AG10803 (cell line): Measurements from ENCODE around the gene INCENP.

Source experiments
- DNase-seq: peaks from one replicate; pipeline ENCODE4 v3.0.0; 2010; ENCODE audit warnings: low read depth
- H3K4me3 ChIP-seq: 2 replicates; pipeline ENCODE4 v1.5.1; 2011; ENCODE audit warnings: mild to moderate bottlenecking, low read length, control low read depth
- TF ChIP-seq, protein P1 (sequence below): conservative IDR thresholded peaks from 2 replicates; pipeline ENCODE4 v1.5.1; 2011; ENCODE audit warnings: mild to moderate bottlenecking, low read length, control low read depth, inconsistent platforms

INCENP gene

DNA sequence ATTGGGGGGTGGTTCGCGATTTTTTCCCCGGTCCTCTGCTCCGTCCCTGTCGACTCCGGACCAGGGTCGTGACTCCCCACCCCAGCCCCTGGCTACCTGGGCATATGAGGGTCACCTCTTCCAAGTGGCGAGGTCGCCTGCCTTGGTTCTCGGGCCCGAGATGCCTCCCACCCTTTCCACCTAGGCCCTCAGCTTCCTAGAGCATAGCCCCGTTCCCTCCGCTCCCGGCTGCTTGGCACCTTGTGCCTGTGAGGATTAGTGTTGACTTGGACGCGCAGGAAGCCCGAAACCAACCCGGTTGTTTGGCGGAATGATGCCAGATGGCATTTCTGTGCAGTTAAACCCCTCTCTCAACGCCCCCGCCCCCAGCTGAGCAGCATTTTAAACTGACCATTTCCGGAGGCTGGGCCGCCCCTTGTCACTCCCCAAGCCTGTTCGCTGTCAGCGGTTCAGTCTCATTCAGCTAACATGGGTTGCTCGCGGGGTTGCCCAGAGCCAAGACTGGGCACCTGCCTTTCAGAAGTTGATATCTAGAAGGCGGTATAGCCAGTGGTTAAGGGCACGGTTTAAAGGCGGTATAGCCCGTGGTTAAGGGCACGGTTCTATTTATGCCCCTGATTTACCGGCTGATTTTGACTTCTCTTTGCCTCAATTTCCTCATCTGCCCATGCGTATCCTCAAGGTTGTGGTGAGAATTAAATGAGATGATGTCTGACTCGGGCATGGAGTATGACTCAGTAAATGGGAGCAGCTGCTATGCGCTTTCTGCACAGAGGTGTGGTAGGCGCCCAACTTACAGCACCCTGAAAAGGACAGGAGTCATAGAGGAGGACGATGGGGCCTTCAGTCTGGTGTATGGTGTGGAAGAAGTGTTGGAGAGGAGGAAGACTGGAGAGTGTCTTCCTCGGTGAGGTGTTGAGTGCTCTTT lies 639 bp downstream of the INCENP start:
- TF ChIP-seq, protein P1, sequence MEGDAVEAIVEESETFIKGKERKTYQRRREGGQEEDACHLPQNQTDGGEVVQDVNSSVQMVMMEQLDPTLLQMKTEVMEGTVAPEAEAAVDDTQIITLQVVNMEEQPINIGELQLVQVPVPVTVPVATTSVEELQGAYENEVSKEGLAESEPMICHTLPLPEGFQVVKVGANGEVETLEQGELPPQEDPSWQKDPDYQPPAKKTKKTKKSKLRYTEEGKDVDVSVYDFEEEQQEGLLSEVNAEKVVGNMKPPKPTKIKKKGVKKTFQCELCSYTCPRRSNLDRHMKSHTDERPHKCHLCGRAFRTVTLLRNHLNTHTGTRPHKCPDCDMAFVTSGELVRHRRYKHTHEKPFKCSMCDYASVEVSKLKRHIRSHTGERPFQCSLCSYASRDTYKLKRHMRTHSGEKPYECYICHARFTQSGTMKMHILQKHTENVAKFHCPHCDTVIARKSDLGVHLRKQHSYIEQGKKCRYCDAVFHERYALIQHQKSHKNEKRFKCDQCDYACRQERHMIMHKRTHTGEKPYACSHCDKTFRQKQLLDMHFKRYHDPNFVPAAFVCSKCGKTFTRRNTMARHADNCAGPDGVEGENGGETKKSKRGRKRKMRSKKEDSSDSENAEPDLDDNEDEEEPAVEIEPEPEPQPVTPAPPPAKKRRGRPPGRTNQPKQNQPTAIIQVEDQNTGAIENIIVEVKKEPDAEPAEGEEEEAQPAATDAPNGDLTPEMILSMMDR, result 0 out of 2 replicates have a peak, but pooled peaks have one; percentile 0
- peak; percentile 41 for DNase-seq
- peak overlapping the region; percentile 98 for H3K4me3 ChIP-seq

DNA sequence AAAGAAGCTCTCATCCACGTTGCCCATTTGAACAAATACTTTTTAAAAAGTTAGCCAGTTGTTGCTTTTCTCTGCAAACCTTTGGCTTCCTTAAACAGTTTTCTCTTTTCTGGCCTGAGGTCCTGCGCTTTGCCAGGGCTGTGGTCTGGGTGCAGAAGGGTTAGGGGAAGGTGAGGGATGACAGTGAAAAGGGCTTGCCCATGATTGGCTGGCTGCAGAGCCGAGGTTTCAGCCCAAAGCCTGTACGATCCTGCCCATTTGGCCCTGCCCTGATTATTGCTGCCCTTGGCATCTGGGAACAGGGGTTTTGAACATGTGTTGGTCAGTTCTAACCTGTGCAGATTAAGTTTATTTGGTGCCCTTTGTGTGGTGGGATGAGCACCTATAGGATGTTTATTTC lies 1.5 kb downstream of the INCENP start:
- H3K4me3 ChIP-seq, result peak overlapping the region; percentile 98; the same call in 1 of the 2 replicates
- TF ChIP-seq, protein P1, result no peak
- DNase-seq, result no peak

DNA sequence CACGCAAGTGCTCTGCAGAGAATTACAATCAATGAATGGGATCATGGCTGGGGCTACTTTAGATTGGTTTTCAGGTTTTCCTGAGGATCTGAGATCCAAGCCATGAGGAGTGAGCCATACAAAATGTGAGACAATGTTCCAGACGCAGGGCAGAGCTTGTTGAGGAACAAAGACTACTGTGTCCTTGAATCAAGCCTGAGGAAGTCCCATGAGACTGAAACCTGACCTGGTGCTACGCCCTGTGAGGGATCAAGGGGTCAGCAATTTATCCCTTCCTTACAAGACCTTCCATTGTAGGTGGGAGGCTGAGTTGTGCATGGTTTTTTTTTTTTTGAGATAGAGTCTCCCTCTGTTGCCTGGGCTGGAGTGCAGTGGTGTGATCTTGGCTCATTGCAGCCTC lies 2.1 kb downstream of the INCENP start:
- no peak overlapping the region for H3K4me3 ChIP-seq
- TF ChIP-seq, protein P1, result no peak
- DNase-seq, result no peak

DNA sequence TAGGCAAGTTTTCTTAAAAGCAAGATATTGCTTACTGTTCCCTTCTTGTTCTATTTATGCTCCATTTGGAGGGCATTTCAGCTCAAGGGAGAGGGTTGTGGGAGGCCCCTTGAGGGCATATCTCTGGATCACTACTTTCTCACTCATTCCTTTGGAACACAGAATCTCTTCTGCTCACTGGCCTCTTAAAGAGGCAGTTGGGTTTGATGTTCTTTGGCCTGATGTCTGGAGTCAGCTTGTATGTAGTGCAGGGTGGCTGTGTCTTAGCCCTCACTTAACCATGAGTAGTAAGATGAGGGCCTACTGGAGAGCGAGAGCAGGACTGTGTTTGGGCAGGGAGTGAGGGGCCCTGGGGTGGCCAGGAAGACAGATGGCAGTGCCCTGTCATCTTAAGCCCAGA lies 3.6 kb downstream of the INCENP start:
- TF ChIP-seq, protein P1, result no peak
- H3K4me3 ChIP-seq, result no peak overlapping the region
- DNase-seq, result no peak

DNA sequence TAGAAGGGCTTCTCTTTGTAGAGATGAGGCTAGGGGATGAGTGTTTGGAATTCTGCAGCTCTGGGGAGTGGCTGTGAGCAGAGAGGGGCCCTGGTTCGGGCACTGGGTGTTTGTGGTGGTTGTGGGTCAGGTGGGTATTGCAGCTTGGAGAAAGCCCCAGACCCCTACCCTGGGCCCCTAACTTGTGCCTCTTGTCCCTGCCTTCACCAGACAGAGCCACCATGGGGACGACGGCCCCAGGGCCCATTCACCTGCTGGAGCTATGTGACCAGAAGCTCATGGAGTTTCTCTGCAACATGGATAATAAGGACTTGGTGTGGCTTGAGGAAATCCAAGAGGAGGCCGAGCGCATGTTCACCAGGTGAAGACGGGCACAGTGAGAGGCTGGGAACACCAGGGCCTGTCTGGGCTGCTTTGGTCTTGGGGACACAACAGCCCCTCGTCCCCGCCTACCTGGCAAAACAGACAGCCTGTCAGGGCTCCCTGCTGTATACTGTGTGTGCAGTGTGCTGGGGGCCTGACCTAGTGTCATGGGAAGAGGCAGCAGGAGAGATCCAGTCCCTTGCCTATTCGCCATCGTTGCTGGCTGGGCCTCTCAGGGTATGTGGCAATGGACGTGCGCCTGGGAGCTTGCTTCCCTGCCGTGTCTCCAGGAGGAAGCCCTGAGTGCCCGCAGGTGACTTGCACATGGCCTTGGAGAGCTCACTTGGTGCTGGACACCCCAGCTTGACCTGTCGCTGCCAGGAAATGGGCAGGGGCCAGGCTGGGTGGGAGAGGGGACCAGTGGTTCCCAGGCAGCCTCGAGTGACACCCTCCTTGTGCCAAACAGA lies 4.3 kb downstream of the INCENP start:
- no peak overlapping the region for H3K4me3 ChIP-seq
- TF ChIP-seq, protein P1, result no peak
- no peak for DNase-seq

DNA sequence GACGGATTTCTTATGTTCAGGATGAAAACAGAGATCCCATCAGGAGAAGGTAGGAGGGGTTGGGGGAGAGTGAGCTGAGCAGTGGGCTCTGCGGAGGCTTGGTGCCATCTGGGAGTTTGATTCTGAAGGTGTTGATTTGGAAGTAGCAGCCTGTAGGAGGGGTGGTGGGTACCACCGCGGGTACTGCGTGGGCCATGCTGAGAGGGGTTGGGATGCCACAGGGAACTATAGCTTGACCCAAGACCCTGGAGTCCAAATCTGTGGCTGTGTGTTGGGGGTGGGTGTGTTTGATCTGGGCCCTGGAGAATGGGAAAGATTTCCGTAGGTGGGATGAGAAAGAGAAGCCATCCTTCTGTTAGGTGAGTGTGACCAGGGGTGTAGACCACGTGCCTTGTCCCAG lies 5.0 kb downstream of the INCENP start:
- H3K4me3 ChIP-seq, result no peak overlapping the region
- TF ChIP-seq, protein P1, result no peak
- DNase-seq, result no peak
